Astrocyte (in vitro differentiated cells and primary cell): ENCODE data around the gene GLIPR2.
"Not testable (repeated sequence)": the region's sequence is repeated elsewhere in the genome, so short reads cannot be mapped to it uniquely, and the experiment has no call there.

Experiments
- EZH2 ChIP-seq: IDR thresholded peaks from 2 replicates; pipeline ENCODE4 v1.6.1; 2012; ENCODE audit warnings: mild to moderate bottlenecking, low read length, inconsistent platforms; ENCODE audit not compliant: insufficient read depth
- TF ChIP-seq, protein P1 (sequence below): IDR thresholded peaks from 2 replicates; pipeline ENCODE4 v1.5.1; 2011; ENCODE audit warnings: low read depth, mild to moderate bottlenecking, inconsistent platforms, low read length, moderate library complexity; ENCODE audit not compliant: insufficient read depth

DNA sequence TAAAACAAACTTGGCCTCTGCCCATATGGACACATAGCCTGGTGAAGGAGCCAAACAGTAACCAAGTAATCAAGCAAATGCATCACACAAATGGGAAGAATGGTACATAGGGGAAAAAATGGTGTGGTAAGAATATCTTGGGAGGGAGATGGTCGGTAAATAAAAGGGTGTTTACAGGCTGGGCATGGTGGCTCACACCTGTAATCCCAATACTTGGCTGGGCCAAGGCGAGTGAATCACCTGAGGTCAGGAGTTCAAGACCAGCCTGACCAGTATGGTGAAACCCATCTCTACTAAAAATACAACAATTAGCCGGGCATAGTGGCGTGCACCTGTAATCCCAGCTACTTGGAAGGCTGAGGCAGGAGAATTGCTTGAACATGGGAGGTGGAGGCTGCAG lies 23.0 kb downstream of the GLIPR2 start:
- TF ChIP-seq, protein P1, sequence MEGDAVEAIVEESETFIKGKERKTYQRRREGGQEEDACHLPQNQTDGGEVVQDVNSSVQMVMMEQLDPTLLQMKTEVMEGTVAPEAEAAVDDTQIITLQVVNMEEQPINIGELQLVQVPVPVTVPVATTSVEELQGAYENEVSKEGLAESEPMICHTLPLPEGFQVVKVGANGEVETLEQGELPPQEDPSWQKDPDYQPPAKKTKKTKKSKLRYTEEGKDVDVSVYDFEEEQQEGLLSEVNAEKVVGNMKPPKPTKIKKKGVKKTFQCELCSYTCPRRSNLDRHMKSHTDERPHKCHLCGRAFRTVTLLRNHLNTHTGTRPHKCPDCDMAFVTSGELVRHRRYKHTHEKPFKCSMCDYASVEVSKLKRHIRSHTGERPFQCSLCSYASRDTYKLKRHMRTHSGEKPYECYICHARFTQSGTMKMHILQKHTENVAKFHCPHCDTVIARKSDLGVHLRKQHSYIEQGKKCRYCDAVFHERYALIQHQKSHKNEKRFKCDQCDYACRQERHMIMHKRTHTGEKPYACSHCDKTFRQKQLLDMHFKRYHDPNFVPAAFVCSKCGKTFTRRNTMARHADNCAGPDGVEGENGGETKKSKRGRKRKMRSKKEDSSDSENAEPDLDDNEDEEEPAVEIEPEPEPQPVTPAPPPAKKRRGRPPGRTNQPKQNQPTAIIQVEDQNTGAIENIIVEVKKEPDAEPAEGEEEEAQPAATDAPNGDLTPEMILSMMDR, result not testable (repeated sequence)
- TF ChIP-seq EZH2, result not testable (repeated sequence)
